GM18519 (cell line): ENCODE data around the gene DDN.

Source experiments
- ATAC-seq: cut with Tn5 transposase; IDR thresholded peaks from one replicate; pipeline ENCODE4 v1.9.1; 2021; ENCODE audit warnings: mild to moderate bottlenecking, moderate library complexity; ENCODE audit not compliant: unreplicated experiment, low FRiP score

DDN gene

GRCh38 chr12:48999371-49000131 lies at the start of gene DDN:
Gene DDN (minus strand): TSS chr12:48999375. CDS start chr12:48999287, 88 bp downstream.
- ATAC-seq = no peak

- ATAC-seq = no peak
Observed at GRCh38 chr12:49048953-49049352, 49.8 kb upstream of the DDN start.

GRCh38 chr12:49046129-49046895 lies 47.1 kb upstream of the DDN start:
- ATAC-seq = no peak

- no peak for ATAC-seq
Observed at GRCh38 chr12:49044660-49045059, 45.5 kb upstream of the DDN start.

- no peak for ATAC-seq
Observed at GRCh38 chr12:49043856-49044258, 44.7 kb upstream of the DDN start.

- no peak for ATAC-seq
Observed at GRCh38 chr12:49043241-49043640, 44.1 kb upstream of the DDN start.

- ATAC-seq = no peak
Observed at GRCh38 chr12:49041881-49042484, 42.8 kb upstream of the DDN start.

- ATAC-seq = no peak
Observed at GRCh38 chr12:49041036-49041880, 42.1 kb upstream of the DDN start.

GRCh38 chr12:49040364-49040855 lies 41.2 kb upstream of the DDN start:
- no peak for ATAC-seq

GRCh38 chr12:49039421-49040363 lies 40.5 kb upstream of the DDN start:
- ATAC-seq = no peak

- no peak for ATAC-seq
Observed at GRCh38 chr12:49038291-49038955, 39.2 kb upstream of the DDN start.

GRCh38 chr12:49037947-49038237 lies 38.7 kb upstream of the DDN start:
- ATAC-seq = no peak

- no peak for ATAC-seq
Observed at GRCh38 chr12:49037111-49037946, 38.2 kb upstream of the DDN start.

GRCh38 chr12:49036029-49036428 lies 36.9 kb upstream of the DDN start:
- no peak for ATAC-seq

- ATAC-seq = no peak
Observed at GRCh38 chr12:49034286-49034622, 35.1 kb upstream of the DDN start.

- no peak for ATAC-seq
Observed at GRCh38 chr12:49033611-49034285, 34.6 kb upstream of the DDN start.

- ATAC-seq = no peak
Observed at GRCh38 chr12:49032679-49033447, 33.7 kb upstream of the DDN start.
